ENCODE results near the gene TRAPPC2L.

TRAPPC2L gene, protein sequence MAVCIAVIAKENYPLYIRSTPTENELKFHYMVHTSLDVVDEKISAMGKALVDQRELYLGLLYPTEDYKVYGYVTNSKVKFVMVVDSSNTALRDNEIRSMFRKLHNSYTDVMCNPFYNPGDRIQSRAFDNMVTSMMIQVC

DNA sequence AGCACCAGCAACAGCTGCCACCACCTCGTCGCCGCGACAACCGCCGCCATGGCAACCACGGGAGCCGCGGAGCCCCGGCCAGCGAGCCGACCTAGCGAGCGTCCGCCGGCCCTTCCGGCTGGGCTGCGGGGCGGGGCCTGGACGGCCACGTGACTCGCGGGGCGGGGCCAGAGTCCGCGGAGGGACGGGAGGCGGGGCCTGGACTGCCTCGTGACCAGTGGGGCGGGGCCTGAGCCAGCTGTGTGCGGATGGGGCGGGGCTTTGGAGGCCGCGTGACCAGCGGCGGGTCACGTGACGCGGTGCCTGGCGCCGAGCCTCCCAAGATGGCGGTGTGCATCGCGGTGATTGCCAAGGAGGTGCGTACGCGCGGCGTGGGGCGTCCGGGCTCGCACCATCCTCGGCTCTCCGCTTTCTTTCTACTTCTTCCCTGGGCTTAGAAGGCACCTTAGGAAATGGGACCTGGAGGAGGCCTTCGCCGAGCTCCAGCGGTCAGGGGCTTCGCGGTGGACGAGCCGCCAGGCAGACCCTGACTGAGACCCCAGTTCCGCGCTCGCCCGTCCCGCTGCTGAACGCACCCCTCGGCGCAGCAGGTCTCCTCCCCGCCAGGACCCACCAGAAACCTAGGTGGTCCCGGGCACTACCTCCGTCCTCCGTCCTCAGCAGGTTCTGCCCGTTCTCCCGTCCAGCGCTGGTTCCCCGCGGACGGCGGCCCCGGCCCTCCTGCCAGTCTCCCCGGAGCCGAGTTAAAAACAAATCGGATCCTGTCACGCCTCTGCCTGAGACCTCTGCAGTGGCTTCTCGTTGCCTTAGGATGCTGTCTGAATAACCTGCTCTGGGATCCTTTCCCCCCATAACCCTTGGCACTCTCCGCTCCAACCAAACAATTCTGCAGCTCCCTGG, at the start of gene TRAPPC2L, which contains the start of gene GALNS:
Gene TRAPPC2L, plus strand, starts transcription at position 300 of the 900 bp plus-strand sequence. Its CDS starts 24 bp downstream, at position 324.
Gene GALNS, minus strand, starts transcription at position 120 of the 900 bp plus-strand sequence. Its CDS starts 70 bp downstream, at position 50.
- Histone ChIP-seq H3K27ac (peak within 1 kb of the TSS; percentile 95), H3K27me3 (replicated peaks) (no peaks in the 10 kb centered on the region), H3K36me3 (replicated peaks) (peaks cover 11% of the 10 kb centered on the region), H3K4me3 (ENCODE audit: low read depth, low read length) (peak within 1 kb of the TSS; percentile 96)
- TF ChIP-seq, protein P1, sequence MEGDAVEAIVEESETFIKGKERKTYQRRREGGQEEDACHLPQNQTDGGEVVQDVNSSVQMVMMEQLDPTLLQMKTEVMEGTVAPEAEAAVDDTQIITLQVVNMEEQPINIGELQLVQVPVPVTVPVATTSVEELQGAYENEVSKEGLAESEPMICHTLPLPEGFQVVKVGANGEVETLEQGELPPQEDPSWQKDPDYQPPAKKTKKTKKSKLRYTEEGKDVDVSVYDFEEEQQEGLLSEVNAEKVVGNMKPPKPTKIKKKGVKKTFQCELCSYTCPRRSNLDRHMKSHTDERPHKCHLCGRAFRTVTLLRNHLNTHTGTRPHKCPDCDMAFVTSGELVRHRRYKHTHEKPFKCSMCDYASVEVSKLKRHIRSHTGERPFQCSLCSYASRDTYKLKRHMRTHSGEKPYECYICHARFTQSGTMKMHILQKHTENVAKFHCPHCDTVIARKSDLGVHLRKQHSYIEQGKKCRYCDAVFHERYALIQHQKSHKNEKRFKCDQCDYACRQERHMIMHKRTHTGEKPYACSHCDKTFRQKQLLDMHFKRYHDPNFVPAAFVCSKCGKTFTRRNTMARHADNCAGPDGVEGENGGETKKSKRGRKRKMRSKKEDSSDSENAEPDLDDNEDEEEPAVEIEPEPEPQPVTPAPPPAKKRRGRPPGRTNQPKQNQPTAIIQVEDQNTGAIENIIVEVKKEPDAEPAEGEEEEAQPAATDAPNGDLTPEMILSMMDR (IDR thresholded peaks at IDR 0.05; ENCODE audit: low read depth, low read length, missing control alignments) = no peak
- DNase-seq = peak; percentile 94
- in situ Hi-C loops (cut with HindIII; ENCODE audit: low pct_ligation_motif_present, low sequenced_read_pairs) = no loop called here

DNA sequence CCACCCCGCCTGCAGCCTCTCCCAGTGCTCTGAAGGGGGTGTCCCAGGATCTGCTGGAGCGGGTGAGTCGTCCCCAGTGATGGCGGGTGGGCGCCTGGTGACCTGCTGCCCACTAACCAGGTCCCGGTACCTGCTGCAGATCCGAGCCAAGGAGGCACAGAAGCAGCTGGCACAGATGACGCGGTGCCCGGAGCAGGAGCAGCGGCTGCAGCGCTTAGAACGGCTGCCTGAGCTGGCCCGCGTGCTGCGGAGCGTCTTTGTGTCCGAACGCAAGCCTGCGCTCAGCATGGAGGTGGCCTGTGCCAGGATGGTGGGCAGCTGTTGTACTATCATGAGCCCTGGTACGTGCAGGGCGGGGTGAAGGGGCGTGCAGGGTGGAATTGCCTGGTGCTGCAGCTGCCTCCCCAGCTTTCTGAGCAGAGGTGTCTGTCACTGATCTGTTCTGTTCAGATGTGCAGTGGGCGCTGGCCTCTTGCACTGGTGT, 49.7 kb upstream of the TRAPPC2L start:
- no peak overlapping the region for H3K27ac ChIP-seq
- no peak for DNase-seq
- H3K36me3 ChIP-seq (replicated peaks) = peaks cover 13% of the 10 kb centered on the region
- H3K4me3 ChIP-seq (ENCODE audit: low read depth, low read length) = no peak overlapping the region
- in situ Hi-C loops (cut with HindIII; ENCODE audit: low pct_ligation_motif_present, low sequenced_read_pairs) = no loop called here
- TF ChIP-seq, protein P1 (IDR thresholded peaks at IDR 0.05; ENCODE audit: low read depth, low read length, missing control alignments) = no peak
- no peaks in the 10 kb centered on the region for H3K27me3 ChIP-seq (replicated peaks)

DNA sequence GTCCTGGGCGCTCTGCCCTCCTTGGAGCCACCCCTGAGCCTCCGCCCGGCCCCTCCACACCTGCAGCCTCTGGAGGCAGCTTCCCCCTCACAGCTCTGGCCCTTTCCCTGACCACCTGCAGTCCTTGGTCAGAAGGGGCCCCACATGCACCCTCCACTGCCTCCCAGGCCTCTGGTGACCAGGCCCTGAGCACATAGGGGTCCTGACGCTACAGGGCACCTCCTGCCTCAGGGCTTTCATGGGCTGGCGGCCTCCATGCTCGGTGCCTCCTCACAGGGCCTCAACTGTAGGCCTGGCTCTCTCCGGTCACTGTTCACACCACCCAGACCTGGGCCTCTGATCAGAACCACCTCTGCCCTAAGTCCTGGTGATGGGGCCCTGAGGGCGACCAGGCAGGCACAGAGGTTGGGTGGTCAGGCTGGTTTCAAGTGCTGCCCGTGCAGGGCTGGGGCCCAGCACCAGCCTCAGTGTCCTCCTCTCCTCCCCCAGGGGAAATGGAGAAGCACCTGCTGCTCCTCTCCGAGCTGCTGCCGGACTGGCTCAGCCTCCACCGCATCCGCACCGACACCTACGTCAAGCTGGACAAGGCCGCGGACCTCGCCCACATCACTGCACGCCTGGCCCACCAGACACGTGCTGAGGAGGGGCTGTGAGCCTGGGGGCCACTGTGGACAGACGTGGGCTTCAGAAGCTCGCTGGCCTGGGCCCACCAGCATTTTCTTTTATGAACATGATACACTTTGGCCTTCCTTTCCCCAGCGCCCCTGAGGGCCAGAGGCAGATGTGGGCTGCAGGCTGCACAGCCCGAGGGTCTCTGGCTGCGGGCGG, 49.1 kb upstream of the TRAPPC2L start:
- H3K4me3 ChIP-seq (ENCODE audit: low read depth, low read length) = no peak overlapping the region
- in situ Hi-C loops (cut with HindIII; ENCODE audit: low pct_ligation_motif_present, low sequenced_read_pairs) = no loop called here
- TF ChIP-seq, protein P1 (IDR thresholded peaks at IDR 0.05; ENCODE audit: low read depth, low read length, missing control alignments) = no peak
- DNase-seq = no peak
- peaks cover 13% of the 10 kb centered on the region for H3K36me3 ChIP-seq (replicated peaks)
- no peak overlapping the region for H3K27ac ChIP-seq
- H3K27me3 ChIP-seq (replicated peaks) = no peaks in the 10 kb centered on the region

DNA sequence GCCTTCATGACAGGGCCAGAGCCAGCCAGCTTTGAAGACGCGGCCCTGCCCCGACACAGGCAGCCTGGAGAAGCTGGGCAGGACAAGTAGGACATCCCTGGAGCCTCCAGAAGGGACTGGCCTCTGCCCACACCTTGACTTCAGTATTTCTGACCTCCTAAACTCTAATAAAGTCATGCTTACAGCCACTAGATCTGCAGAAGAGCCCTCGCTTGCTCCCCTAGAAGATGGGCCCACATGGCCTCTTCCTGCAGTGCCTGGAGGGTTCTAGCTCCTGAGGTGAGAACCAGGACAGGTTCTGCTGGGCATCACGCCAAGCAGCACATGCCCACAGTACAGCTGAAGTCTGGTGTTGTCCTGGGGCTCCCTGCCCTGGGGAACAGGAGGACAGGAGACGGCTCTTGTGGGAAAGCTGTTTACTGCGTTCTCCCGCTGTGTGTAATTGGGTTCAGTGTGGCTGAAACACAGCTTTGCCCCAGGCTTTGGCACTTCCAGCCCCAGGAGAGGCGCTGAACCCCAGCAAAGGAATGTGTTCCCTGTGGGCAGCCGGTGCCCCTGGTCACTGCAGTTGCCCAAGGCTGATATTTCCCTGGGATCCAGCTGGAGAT, 47.8 kb upstream of the TRAPPC2L start:
- TF ChIP-seq, protein P1 (IDR thresholded peaks at IDR 0.05; ENCODE audit: low read depth, low read length, missing control alignments) = no peak

DNA sequence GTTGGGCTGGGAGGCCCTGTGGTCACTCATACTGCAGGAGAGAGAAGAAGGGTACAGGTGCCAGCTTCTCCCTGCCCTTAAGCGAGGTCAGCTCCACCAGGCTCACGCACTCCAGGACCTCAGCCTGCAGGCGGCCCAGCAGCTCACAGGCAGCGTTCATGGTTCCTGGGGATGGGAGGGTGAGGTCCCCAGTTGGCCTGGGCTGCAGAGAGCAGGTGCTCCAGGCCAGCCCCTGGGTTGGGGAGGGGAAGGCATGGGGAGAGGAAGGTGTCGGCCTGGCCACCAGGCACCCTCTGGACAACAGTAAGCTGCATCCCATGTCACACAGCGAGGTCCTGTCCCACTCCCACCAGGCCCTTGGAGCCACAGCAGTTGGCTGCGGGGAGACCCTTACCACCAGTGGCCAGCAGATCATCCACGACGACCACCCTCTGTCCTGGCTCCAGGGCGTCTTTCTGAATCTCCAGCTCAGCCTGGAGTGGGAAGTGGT, 47.2 kb upstream of the TRAPPC2L start:
- H3K27ac ChIP-seq = no peak overlapping the region
- H3K27me3 ChIP-seq (replicated peaks) = no peaks in the 10 kb centered on the region
- no peak for DNase-seq
- peaks cover 13% of the 10 kb centered on the region for H3K36me3 ChIP-seq (replicated peaks)
- TF ChIP-seq, protein P1 (IDR thresholded peaks at IDR 0.05; ENCODE audit: low read depth, low read length, missing control alignments) = no peak
- in situ Hi-C loops (cut with HindIII; ENCODE audit: low pct_ligation_motif_present, low sequenced_read_pairs) = no loop called here
- H3K4me3 ChIP-seq (ENCODE audit: low read depth, low read length) = no peak overlapping the region

More for the DNA sequence above, 47.8 kb upstream of the TRAPPC2L start:
- DNase-seq = no peak
- in situ Hi-C loops (cut with HindIII; ENCODE audit: low pct_ligation_motif_present, low sequenced_read_pairs) = no loop called here
- H3K36me3 ChIP-seq (replicated peaks) = peaks cover 13% of the 10 kb centered on the region
- H3K27ac ChIP-seq = no peak overlapping the region
- H3K4me3 ChIP-seq (ENCODE audit: low read depth, low read length) = no peak overlapping the region
- no peaks in the 10 kb centered on the region for H3K27me3 ChIP-seq (replicated peaks)
